K562 (cell line): Measurements from ENCODE around the gene ADCY5.

Experiments
- CEBPB ChIP-seq: fragments of 450-650 bp; IDR thresholded peaks from 2 replicates; pipeline ENCODE4 v1.6.1; 2016; ENCODE audit warnings: missing genetic modification characterization, missing compliant biosample characterization
- CHD4 ChIP-seq: fragments of 200-600 bp; sonication (generic); IDR thresholded peaks from 3 replicates; pipeline ENCODE4 v1.6.1; 2012; ENCODE audit warnings: low read depth, mild to moderate bottlenecking, mixed read lengths, low read length, inconsistent platforms; ENCODE audit not compliant: insufficient read depth, insufficient replicate concordance, poor library complexity, severe bottlenecking
- HDAC2 ChIP-seq: fragments of 450-650 bp; IDR thresholded peaks from 2 replicates; pipeline ENCODE4 v1.6.1; 2016; ENCODE audit warnings: mild to moderate bottlenecking
- L3MBTL2 ChIP-seq: fragments of 450-650 bp; IDR thresholded peaks from 2 replicates; pipeline ENCODE4 v1.6.1; 2016; ENCODE audit warnings: mild to moderate bottlenecking, moderate library complexity
- TF ChIP-seq, protein P1 (sequence below): fragments of 450-650 bp; conservative IDR thresholded peaks from 2 replicates; pipeline ENCODE4 v1.6.1; 2016; ENCODE audit warnings: missing genetic modification characterization, low read depth, mild to moderate bottlenecking, missing compliant biosample characterization, moderate library complexity

- TF ChIP-seq, protein P1, sequence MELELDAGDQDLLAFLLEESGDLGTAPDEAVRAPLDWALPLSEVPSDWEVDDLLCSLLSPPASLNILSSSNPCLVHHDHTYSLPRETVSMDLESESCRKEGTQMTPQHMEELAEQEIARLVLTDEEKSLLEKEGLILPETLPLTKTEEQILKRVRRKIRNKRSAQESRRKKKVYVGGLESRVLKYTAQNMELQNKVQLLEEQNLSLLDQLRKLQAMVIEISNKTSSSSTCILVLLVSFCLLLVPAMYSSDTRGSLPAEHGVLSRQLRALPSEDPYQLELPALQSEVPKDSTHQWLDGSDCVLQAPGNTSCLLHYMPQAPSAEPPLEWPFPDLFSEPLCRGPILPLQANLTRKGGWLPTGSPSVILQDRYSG (tag), result no peak
- no peak for TF ChIP-seq L3MBTL2
- no peak for TF ChIP-seq CEBPB (tag)
- TF ChIP-seq CHD4, result no peak
- TF ChIP-seq HDAC2, result no peak
Observed at GRCh38 chr3:123385001-123385401, 63.9 kb downstream of the ADCY5 start.
